ENCODE data around the gene GPS2. TPM values are rescaled to one million over a fixed set of nuclear protein-coding genes. Genes with fewer than 3 reads are reported as not detected.
A peak's percentile ranks its signal among the peaks of the same experiment; 100 is the strongest.

GPS2 gene
- total RNA-seq, 1 donor from 2014 or later, result 20.5 TPM

DNA sequence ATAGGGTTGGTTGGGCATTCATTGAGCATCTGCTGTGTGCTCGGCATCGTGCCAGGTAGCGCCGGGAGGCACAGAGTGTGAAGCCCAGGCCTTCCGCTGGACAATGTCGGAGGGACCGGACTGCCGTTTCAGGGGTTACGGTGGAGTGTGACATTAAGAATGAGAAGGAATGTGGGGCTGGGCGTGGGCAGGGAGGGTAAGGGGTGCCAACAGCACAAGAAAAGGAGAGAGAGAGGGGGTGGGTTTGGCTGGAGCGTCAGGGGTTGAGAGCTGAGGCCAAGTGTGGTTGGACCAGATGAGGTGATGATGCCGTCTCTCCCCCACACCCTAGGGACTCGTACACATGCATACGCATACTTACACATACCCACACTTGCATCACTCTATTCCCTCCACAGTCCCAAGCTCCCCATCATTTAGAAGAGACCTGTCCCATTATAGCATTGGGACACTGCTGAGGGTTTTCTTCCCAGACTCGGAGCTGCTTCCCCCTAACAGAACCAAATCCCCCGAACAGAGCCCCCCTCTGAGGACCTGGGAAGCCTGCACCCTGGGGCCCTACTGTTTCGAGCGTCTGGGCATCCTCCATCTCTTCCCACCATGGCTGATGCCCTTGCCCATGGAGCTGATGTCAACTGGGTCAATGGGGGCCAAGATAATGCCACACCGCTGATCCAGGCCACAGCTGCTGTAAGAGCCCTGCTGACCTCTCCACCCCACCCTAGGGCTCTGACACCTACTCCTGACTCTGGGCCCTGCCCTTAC, 33.5 kb upstream of the GPS2 start:
- H3K27me3 ChIP-seq, result peaks cover 8% of the 10 kb centered on the region
- no peak for DNase-seq (ENCODE audit: low spot score)
- Mint-ChIP-seq H3K27ac (no peak overlapping the region), H3K4me3 (peak overlapping the region; percentile 91), H3K9me3 (no peaks in the 10 kb centered on the region), H3K4me1 (peaks cover 35% of the 10 kb centered on the region), H3K36me3 (no peaks in the 10 kb centered on the region), H3K27me3 (ENCODE audit: insufficient read depth, low read depth) (peaks cover 9% of the 10 kb centered on the region)
- H3K4me1 ChIP-seq, result peaks cover 9% of the 10 kb centered on the region
- H3K4me3 ChIP-seq, result no peak overlapping the region
- TF ChIP-seq EZH2phosphoT487 (IDR thresholded peaks at IDR 0.05) (no peak), EZH2 (IDR thresholded peaks at IDR 0.05) (no peak), CTCF (IDR thresholded peaks at IDR 0.05) (no peak)
- H3K79me2 ChIP-seq (ENCODE audit: low read depth), result no peaks in the 10 kb centered on the region
- no peak overlapping the region for H3K9ac ChIP-seq
- no peaks in the 10 kb centered on the region for H3K9me3 ChIP-seq (ENCODE audit: low read depth)
- no peaks in the 10 kb centered on the region for H3K36me3 ChIP-seq
- no peak overlapping the region for H3K4me2 ChIP-seq
- peaks cover 7% of the 10 kb centered on the region for H4K20me1 ChIP-seq (ENCODE audit: low read depth)
- peaks cover 46% of the 10 kb centered on the region for H3F3A ChIP-seq (ENCODE audit: low read depth)
- no peak overlapping the region for H3K27ac ChIP-seq
- no peak overlapping the region for H2AFZ ChIP-seq (replicated peaks)

DNA sequence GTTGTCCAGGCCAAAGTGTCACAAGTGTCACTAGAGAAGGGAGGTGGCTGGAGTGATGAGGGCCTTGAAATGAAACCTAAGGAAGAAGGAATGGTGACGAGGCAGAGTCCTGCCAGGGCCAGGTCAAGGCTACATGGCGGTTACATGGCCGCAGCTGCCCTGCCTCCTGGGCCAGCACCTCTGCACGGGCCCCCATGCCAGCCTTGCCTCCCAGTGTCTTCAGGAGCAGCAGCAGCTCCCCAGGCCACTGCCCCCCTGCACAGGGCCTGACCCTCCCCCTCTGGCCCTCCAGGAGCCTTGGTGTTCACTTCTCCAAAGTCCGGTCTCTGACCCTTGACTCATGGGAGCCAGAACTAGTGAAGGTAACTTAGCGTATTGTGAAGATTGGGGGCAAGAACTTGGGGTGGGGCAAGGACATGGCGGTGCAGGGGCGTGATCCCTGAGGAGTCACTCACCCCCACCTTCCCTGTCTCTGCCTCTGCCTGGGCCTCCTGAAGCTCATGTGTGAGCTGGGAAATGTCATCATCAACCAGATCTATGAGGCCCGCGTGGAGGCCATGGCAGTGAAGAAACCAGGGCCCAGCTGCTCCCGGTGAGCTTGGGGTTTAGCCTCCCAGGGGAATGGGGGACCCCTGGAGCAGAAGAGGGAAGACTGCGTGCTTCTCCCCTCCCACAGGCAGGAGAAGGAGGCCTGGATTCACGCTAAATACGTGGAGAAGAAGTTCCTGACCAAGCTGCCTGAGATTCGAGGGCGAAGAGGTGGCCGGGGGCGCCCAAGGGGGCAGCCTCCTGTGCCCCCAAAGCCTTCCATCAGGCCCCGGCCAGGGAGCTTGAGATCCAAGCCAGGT, 32.7 kb upstream of the GPS2 start:
- Mint-ChIP-seq H3K27me3 (ENCODE audit: insufficient read depth, low read depth) (peaks cover 9% of the 10 kb centered on the region), H3K4me3 (peak overlapping the region; percentile 73), H3K27ac (no peak overlapping the region), H3K9me3 (no peaks in the 10 kb centered on the region), H3K36me3 (no peaks in the 10 kb centered on the region), H3K4me1 (peaks cover 28% of the 10 kb centered on the region)
- Histone ChIP-seq H3K4me1 (peaks cover 9% of the 10 kb centered on the region), H3F3A (ENCODE audit: low read depth) (peaks cover 46% of the 10 kb centered on the region), H3K36me3 (no peaks in the 10 kb centered on the region), H2AFZ (replicated peaks) (no peak overlapping the region), H3K4me2 (no peak overlapping the region), H3K27ac (no peak overlapping the region), H4K20me1 (ENCODE audit: low read depth) (peaks cover 7% of the 10 kb centered on the region), H3K27me3 (peaks cover 8% of the 10 kb centered on the region), H3K9ac (no peak overlapping the region), H3K9me3 (ENCODE audit: low read depth) (no peaks in the 10 kb centered on the region), H3K4me3 (no peak overlapping the region), H3K79me2 (ENCODE audit: low read depth) (no peaks in the 10 kb centered on the region)
- DNase-seq (ENCODE audit: low spot score), result no peak
- TF ChIP-seq EZH2phosphoT487 (IDR thresholded peaks at IDR 0.05) (no peak), CTCF (IDR thresholded peaks at IDR 0.05) (no peak), EZH2 (IDR thresholded peaks at IDR 0.05) (no peak)

GRCh38 chr17:7346761-7347614, 31.8 kb upstream of the GPS2 start:
- no peaks in the 10 kb centered on the region for H3K36me3 Mint-ChIP-seq
- Histone ChIP-seq H3K27me3 (peaks cover 8% of the 10 kb centered on the region), H3K4me1 (peaks cover 9% of the 10 kb centered on the region), H3K9ac (no peak overlapping the region), H3K79me2 (ENCODE audit: low read depth) (no peaks in the 10 kb centered on the region), H3K4me2 (no peak overlapping the region), H3K9me3 (ENCODE audit: low read depth) (no peaks in the 10 kb centered on the region), H3K4me3 (no peak overlapping the region), H3F3A (ENCODE audit: low read depth) (peaks cover 38% of the 10 kb centered on the region), H3K36me3 (no peaks in the 10 kb centered on the region), H4K20me1 (ENCODE audit: low read depth) (peaks cover 7% of the 10 kb centered on the region), H3K27ac (no peak overlapping the region), H2AFZ (replicated peaks) (no peak overlapping the region)
- no peak for DNase-seq (ENCODE audit: low spot score)
- peaks cover 22% of the 10 kb centered on the region for H3K4me1 Mint-ChIP-seq
- H3K27ac Mint-ChIP-seq, result no peak overlapping the region
- no peak for TF ChIP-seq CTCF (IDR thresholded peaks at IDR 0.05)
- TF ChIP-seq EZH2phosphoT487 (IDR thresholded peaks at IDR 0.05), result no peak
- no peak for TF ChIP-seq EZH2 (IDR thresholded peaks at IDR 0.05)
- peak overlapping the region; percentile 68 for H3K4me3 Mint-ChIP-seq
- H3K9me3 Mint-ChIP-seq, result no peaks in the 10 kb centered on the region
- H3K27me3 Mint-ChIP-seq (ENCODE audit: insufficient read depth, low read depth), result peaks cover 9% of the 10 kb centered on the region
